Left renal cortex interstitium (tissue), 4 donors: ENCODE results near the gene TNFSF8. TPM values are rescaled to one million over a fixed set of nuclear protein-coding genes. Genes with fewer than 3 reads are reported as not detected.

ENCODE experiments used
- polyA plus RNA-seq, 4 donors: library from polyadenylated mRNA; unstranded; fragments of 120-200 nt; gene quantifications; one replicate each; pipeline ENCODE4 v1.2.1, GENCODE V29; 2013; ENCODE audit not compliant: insufficient read length in 4 of 4

Gene TNFSF8
- polyA plus RNA-seq, 4 donors: 0.39 to 0.68 (median 0.52) TPM

Other genes starting within 250 kb of the TNFSF8 start
- not detected for gene TEX48, start 248.4 kb downstream of the TNFSF8 start, polyA plus RNA-seq
- gene TNFSF15, start 124.6 kb downstream of the TNFSF8 start, polyA plus RNA-seq: 1 to 10 TPM; 4.4 to 9.0 (median 6.4) TPM
- gene TNC, start 187.6 kb upstream of the TNFSF8 start, polyA plus RNA-seq: 100 to 1,000 TPM; 368 to 466 (median 447) TPM